Measurements from ENCODE around the gene NOP9.

DNA sequence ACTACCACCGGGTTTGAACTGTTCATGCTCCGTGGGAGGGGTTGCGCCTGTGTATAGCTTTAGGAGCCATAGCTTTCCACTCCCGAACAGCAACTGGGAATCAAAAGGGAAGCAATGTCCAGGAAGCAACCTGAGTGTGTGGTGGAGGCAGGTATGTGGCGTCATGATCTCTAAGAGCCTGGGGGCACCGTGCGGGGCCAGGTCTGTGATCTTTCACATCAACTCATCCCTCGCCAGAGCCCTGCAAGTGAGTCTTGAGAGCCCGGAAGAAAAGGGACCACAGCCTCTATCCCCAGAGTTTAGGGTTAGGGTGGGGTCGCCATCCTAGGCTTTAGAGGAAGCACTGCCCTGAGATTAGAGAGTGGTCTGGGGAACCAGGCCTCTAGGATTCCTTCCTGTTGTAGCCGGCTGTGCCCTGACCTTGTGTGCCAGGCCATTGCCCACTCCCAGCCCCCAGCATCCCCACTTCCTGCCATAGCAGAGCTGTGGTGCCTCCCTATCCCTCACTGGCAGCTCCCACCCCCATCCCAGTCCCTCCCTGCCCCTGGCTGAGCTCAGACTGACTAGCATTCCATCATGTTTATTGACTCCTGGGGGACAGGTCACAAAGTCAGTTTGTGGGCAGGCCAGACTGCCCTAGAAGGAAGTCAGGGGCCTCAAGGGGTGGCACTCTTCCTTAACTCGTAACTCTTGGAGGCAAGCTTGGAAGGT, 36.0 kb downstream of the NOP9 start:
- TF ChIP-seq, protein P1, sequence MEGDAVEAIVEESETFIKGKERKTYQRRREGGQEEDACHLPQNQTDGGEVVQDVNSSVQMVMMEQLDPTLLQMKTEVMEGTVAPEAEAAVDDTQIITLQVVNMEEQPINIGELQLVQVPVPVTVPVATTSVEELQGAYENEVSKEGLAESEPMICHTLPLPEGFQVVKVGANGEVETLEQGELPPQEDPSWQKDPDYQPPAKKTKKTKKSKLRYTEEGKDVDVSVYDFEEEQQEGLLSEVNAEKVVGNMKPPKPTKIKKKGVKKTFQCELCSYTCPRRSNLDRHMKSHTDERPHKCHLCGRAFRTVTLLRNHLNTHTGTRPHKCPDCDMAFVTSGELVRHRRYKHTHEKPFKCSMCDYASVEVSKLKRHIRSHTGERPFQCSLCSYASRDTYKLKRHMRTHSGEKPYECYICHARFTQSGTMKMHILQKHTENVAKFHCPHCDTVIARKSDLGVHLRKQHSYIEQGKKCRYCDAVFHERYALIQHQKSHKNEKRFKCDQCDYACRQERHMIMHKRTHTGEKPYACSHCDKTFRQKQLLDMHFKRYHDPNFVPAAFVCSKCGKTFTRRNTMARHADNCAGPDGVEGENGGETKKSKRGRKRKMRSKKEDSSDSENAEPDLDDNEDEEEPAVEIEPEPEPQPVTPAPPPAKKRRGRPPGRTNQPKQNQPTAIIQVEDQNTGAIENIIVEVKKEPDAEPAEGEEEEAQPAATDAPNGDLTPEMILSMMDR (conservative IDR thresholded peaks at IDR 0.05; ENCODE audit: low read length), result no peak
- no peak for TF ChIP-seq EZH2phosphoT487 (IDR thresholded peaks at IDR 0.05; ENCODE audit: borderline replicate concordance)
